Measurements from ENCODE around the gene NETO2. TPM values are rescaled to one million over a fixed set of nuclear protein-coding genes. Genes with fewer than 3 reads are reported as not detected.

The NETO2 gene
- total RNA-seq, 4 donors from 2014 or later = 0.83 to 2.5 (median 1.4) TPM

- no peak overlapping the region for H3K4me3 ChIP-seq
- no peaks in the 10 kb centered on the region for H3K9me3 ChIP-seq
- H3K36me3 ChIP-seq = no peaks in the 10 kb centered on the region
- 95% methylated on average over 8 of the region's 8 CpGs for whole genome bisulfite sequencing
- H3K27me3 ChIP-seq = peaks cover 0 to 5% (median 0%) of the 10 kb centered on the region in 4 donors
- H3K27ac ChIP-seq (replicated peaks in 1 of 4) = no peak overlapping the region
- peaks cover 0 to 3% (median 3%) of the 10 kb centered on the region in 4 donors for H3K4me1 ChIP-seq
- no peak for DNase-seq (ENCODE audit: extremely low spot score)
- intact Hi-C loops (cut with DNase I) = no loop called here
- TF ChIP-seq POLR2A (IDR thresholded peaks at IDR 0.05; ENCODE audit: low read depth) (no peak), CTCF (IDR thresholded peaks at IDR 0.05) (no peak), POLR2AphosphoS5 (IDR thresholded peaks at IDR 0.05) (no peak), EP300 (IDR thresholded peaks at IDR 0.05) (no peak)
Observed at GRCh38 chr16:47043200-47043599, 100.5 kb downstream of the NETO2 start.

GRCh38 chr16:47037746-47038458 is 105.8 kb downstream of the NETO2 start:
- Histone ChIP-seq H3K27ac (replicated peaks in 1 of 4) (peak overlapping the region in 3 of 4 donors; percentile 64 to 77 (median 65)), H3K4me3 (peak overlapping the region; percentile 65 to 73 (median 70)), H3K9me3 (no peaks in the 10 kb centered on the region), H3K36me3 (no peaks in the 10 kb centered on the region), H3K27me3 (peaks cover 0 to 5% (median 0%) of the 10 kb centered on the region in 4 donors), H3K4me1 (peaks cover 0 to 14% (median 13%) of the 10 kb centered on the region in 4 donors)
- TF ChIP-seq POLR2AphosphoS5 (IDR thresholded peaks at IDR 0.05) (peak in 1 of 2 donors; percentile 56), POLR2A (IDR thresholded peaks at IDR 0.05; ENCODE audit: low read depth) (no peak), EP300 (IDR thresholded peaks at IDR 0.05) (no peak), CTCF (IDR thresholded peaks at IDR 0.05) (peak; percentile 82 to 99 (median 93))
- WGBS = 6% methylated on average over 42 of the region's 67 CpGs
- peak; percentile 96 for DNase-seq (ENCODE audit: extremely low spot score)
- intact Hi-C loops (cut with DNase I) = loop anchor here (5.0 kb wide), 1 partner anchor 1129 kb away; no protein-coding TSS in a partner anchor

GRCh38 chr16:47037396-47037745 is 106.4 kb downstream of the NETO2 start:
- H3K27ac ChIP-seq (replicated peaks in 1 of 4) = peak overlapping the region in 3 of 4 donors; percentile 64 to 77 (median 65)
- no CpG with 5 or more reads among the region's 24 CpGs for WGBS
- peaks cover 0 to 5% (median 0%) of the 10 kb centered on the region in 4 donors for H3K27me3 ChIP-seq
- TF ChIP-seq CTCF (IDR thresholded peaks at IDR 0.05) (no peak), POLR2AphosphoS5 (IDR thresholded peaks at IDR 0.05) (no peak), EP300 (IDR thresholded peaks at IDR 0.05) (no peak), POLR2A (IDR thresholded peaks at IDR 0.05; ENCODE audit: low read depth) (no peak)
- intact Hi-C loops (cut with DNase I) = loop anchor here (5.0 kb wide), 1 partner anchor 1130 kb away; no protein-coding TSS in a partner anchor
- H3K9me3 ChIP-seq = no peaks in the 10 kb centered on the region
- no peaks in the 10 kb centered on the region for H3K36me3 ChIP-seq
- peak overlapping the region; percentile 65 to 73 (median 70) for H3K4me3 ChIP-seq
- no peak for DNase-seq (ENCODE audit: extremely low spot score)
- H3K4me1 ChIP-seq = peaks cover 0 to 14% (median 13%) of the 10 kb centered on the region in 4 donors

GRCh38 chr16:47036201-47036600 is 107.5 kb downstream of the NETO2 start:
- no peak overlapping the region for H3K27ac ChIP-seq (replicated peaks in 1 of 4)
- H3K27me3 ChIP-seq = peaks cover 0 to 3% (median 0%) of the 10 kb centered on the region in 4 donors
- no peaks in the 10 kb centered on the region for H3K36me3 ChIP-seq
- 88% methylated on average over 5 of the region's 5 CpGs for WGBS
- peaks cover 0 to 14% (median 13%) of the 10 kb centered on the region in 4 donors for H3K4me1 ChIP-seq
- no peak overlapping the region for H3K4me3 ChIP-seq
- H3K9me3 ChIP-seq = no peaks in the 10 kb centered on the region
- TF ChIP-seq CTCF (IDR thresholded peaks at IDR 0.05) (no peak), POLR2AphosphoS5 (IDR thresholded peaks at IDR 0.05) (no peak), POLR2A (IDR thresholded peaks at IDR 0.05; ENCODE audit: low read depth) (no peak), EP300 (IDR thresholded peaks at IDR 0.05) (no peak)
- DNase-seq (ENCODE audit: extremely low spot score) = no peak
- intact Hi-C loops (cut with DNase I) = loop anchor here (5.0 kb wide), 1 partner anchor 1131 kb away; no protein-coding TSS in a partner anchor

Measured in esophagus muscularis mucosa (tissue), 4 donors.